SK-N-SH treated with all-trans-retinoic acid at 6 μM for 48 hours (cell line): ENCODE data around the gene GLDN.

Source experiments
- ATAC-seq: fragments of 200-7000 bp; cut with Tn5 transposase; 3 replicates; pipeline ENCODE4 v1.9.1; 2020; ENCODE audit warnings: mild to moderate bottlenecking, moderate library complexity
- ARNTL ChIP-seq: fragments of 450-650 bp; formaldehyde crosslinking; IDR thresholded peaks from 2 replicates; pipeline ENCODE4 v1.5.0; 2020; ENCODE audit warnings: low read depth, mild to moderate bottlenecking, moderate library complexity, borderline replicate concordance
- CSDC2 ChIP-seq: fragments of 250-450 bp; sonication (Bioruptor Pico); IDR thresholded peaks from 2 replicates; pipeline ENCODE4 v1.5.0; 2020; ENCODE audit warnings: mild to moderate bottlenecking, moderate library complexity
- ESRRG ChIP-seq: fragments of 250-450 bp; sonication (Bioruptor Pico); IDR thresholded peaks from 2 replicates; pipeline ENCODE4 v1.6.1; 2021; ENCODE audit warnings: mild to moderate bottlenecking
- GLIS3 ChIP-seq: fragments of 250-450 bp; sonication (Bioruptor Pico); IDR thresholded peaks from 2 replicates; pipeline ENCODE4 v1.5.0; 2020; ENCODE audit warnings: mild to moderate bottlenecking, moderate library complexity
- ISL1 ChIP-seq: fragments of 250-450 bp; sonication (Bioruptor Pico); IDR thresholded peaks from 2 replicates; pipeline ENCODE4 v2.1.2; 2022; ENCODE audit warnings: mild to moderate bottlenecking, moderate library complexity
- PPARA ChIP-seq: fragments of 250-450 bp; sonication (Bioruptor Pico); IDR thresholded peaks from 2 replicates; pipeline ENCODE4 v1.5.0; 2020; ENCODE audit warnings: mild to moderate bottlenecking, borderline replicate concordance
- SNAI2 ChIP-seq: fragments of 250-450 bp; sonication (Bioruptor Pico); IDR thresholded peaks from 2 replicates; pipeline ENCODE4 v1.5.0; 2020; ENCODE audit warnings: mild to moderate bottlenecking, moderate library complexity
- TCF4 ChIP-seq: fragments of 250-450 bp; sonication (Bioruptor Pico); IDR thresholded peaks from 2 replicates; pipeline ENCODE4 v1.8.0; 2021; ENCODE audit warnings: mild to moderate bottlenecking, moderate library complexity, borderline replicate concordance
- TOX ChIP-seq: fragments of 250-450 bp; sonication (Bioruptor Pico); IDR thresholded peaks from 2 replicates; pipeline ENCODE4 v1.8.0; 2021; ENCODE audit warnings: mild to moderate bottlenecking, moderate library complexity, borderline replicate concordance
- ZC3H10 ChIP-seq: fragments of 250-450 bp; sonication (Bioruptor Pico); IDR thresholded peaks from 2 replicates; pipeline ENCODE4 v1.5.1; 2021; ENCODE audit warnings: mild to moderate bottlenecking, moderate library complexity
- ZFP3 ChIP-seq: fragments of 250-450 bp; sonication (Bioruptor Pico); IDR thresholded peaks from 2 replicates; pipeline ENCODE4 v1.5.0; 2020; ENCODE audit warnings: mild to moderate bottlenecking, moderate library complexity
- ZFP30 ChIP-seq: fragments of 450-650 bp; formaldehyde crosslinking; IDR thresholded peaks from 2 replicates; pipeline ENCODE4 v1.5.0; 2022; ENCODE audit warnings: mild to moderate bottlenecking, moderate library complexity
- ZNF565 ChIP-seq: fragments of 450-650 bp; formaldehyde crosslinking; conservative IDR thresholded peaks from 2 replicates; pipeline ENCODE4 v1.5.0; 2020; ENCODE audit warnings: low read depth, mild to moderate bottlenecking, moderate library complexity
- ZNF70 ChIP-seq: fragments of 450-650 bp; formaldehyde crosslinking; IDR thresholded peaks from 2 replicates; pipeline ENCODE4 v1.5.0; 2020; ENCODE audit warnings: mild to moderate bottlenecking, moderate library complexity
- ZNF8 ChIP-seq: fragments of 450-650 bp; formaldehyde crosslinking; IDR thresholded peaks from 2 replicates; pipeline ENCODE4 v1.5.0; 2020; ENCODE audit warnings: mild to moderate bottlenecking, moderate library complexity
- TF ChIP-seq, protein P1 (sequence below): fragments of 250-450 bp; sonication (Bioruptor Pico); IDR thresholded peaks from 2 replicates; pipeline ENCODE4 v1.5.1; 2021; ENCODE audit warnings: mild to moderate bottlenecking, moderate library complexity
- TF ChIP-seq, protein P2 (sequence below): fragments of 250-450 bp; sonication (Bioruptor Pico); IDR thresholded peaks from 2 replicates; pipeline ENCODE4 v1.8.0; 2021; ENCODE audit warnings: low read depth, mild to moderate bottlenecking, moderate library complexity, borderline replicate concordance
- TF ChIP-seq, protein P3 (sequence below): fragments of 250-450 bp; sonication (Bioruptor Pico); IDR thresholded peaks from 2 replicates; pipeline ENCODE4 v1.8.0; 2020; ENCODE audit warnings: mild to moderate bottlenecking, moderate library complexity, borderline replicate concordance
- TF ChIP-seq, protein P4 (sequence below): fragments of 250-450 bp; sonication (Bioruptor Pico); IDR thresholded peaks from 2 replicates; pipeline ENCODE4 v1.5.0; 2020; ENCODE audit warnings: mild to moderate bottlenecking, moderate library complexity
- TF ChIP-seq, protein P5 (sequence below): fragments of 250-450 bp; sonication (Bioruptor Pico); IDR thresholded peaks from 2 replicates; pipeline ENCODE4 v1.5.1; 2020; ENCODE audit warnings: low read depth, mild to moderate bottlenecking, moderate library complexity

The GLDN gene

DNA sequence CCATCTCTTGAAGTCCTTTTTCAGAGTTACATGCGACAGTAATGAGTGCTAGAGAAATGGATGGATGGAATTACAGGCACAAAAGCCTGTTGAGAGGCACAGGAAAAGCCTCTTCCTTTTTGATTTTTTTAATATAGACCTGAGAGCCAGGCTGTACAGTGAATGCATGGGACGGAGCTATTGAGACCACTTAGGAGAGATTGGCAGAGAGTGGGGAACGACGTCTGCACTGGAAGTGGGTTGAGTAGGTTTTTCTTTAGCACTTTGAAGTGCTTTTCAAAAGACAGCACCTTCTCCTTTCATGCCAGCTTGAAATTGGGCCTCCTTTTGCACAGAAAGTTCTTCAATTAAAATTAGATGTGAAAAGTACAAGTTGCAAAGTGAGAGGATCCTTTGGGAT is 37.0 kb downstream of the GLDN start:
- TF ChIP-seq ZNF565 (no peak), ZC3H10 (no peak), SNAI2 (CRISPR knock-in tag) (no peak), CSDC2 (CRISPR knock-in tag) (no peak), TOX (no peak), ZNF8 (CRISPR knock-in tag) (no peak)
- TF ChIP-seq, protein P1, sequence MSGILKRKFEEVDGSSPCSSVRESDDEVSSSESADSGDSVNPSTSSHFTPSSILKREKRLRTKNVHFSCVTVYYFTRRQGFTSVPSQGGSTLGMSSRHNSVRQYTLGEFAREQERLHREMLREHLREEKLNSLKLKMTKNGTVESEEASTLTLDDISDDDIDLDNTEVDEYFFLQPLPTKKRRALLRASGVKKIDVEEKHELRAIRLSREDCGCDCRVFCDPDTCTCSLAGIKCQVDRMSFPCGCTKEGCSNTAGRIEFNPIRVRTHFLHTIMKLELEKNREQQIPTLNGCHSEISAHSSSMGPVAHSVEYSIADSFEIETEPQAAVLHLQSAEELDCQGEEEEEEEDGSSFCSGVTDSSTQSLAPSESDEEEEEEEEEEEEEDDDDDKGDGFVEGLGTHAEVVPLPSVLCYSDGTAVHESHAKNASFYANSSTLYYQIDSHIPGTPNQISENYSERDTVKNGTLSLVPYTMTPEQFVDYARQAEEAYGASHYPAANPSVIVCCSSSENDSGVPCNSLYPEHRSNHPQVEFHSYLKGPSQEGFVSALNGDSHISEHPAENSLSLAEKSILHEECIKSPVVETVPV: no peak
- TF ChIP-seq, protein P2, sequence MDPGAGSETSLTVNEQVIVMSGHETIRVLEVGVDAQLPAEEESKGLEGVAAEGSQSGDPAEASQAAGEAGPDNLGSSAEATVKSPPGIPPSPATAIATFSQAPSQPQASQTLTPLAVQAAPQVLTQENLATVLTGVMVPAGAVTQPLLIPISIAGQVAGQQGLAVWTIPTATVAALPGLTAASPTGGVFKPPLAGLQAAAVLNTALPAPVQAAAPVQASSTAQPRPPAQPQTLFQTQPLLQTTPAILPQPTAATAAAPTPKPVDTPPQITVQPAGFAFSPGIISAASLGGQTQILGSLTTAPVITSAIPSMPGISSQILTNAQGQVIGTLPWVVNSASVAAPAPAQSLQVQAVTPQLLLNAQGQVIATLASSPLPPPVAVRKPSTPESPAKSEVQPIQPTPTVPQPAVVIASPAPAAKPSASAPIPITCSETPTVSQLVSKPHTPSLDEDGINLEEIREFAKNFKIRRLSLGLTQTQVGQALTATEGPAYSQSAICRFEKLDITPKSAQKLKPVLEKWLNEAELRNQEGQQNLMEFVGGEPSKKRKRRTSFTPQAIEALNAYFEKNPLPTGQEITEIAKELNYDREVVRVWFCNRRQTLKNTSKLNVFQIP (CRISPR knock-in tag): no peak
- no peak for ATAC-seq

DNA sequence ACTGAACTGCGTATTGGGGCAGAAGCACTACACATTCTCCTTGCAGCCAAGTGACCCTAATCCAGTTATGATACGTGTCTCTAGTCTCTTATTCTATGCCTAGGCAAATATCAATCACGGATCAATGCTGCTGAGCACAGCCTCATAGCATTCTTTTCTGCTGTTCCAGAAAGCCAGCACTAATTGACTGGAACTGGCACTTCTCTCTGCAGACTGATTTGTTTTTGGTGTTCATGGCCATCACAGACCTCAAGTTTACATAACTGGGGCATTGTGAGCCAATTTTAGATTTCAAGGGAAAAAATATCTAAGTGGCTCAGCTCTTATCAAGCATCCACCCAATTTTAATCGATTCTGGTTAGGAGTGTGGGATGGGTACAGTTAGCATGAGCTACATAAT is 37.9 kb downstream of the GLDN start:
- ATAC-seq: no peak
- TF ChIP-seq ZFP3 (CRISPR knock-in tag) (no peak), ARNTL (no peak), TCF4 (CRISPR knock-in tag) (no peak), GLIS3 (CRISPR knock-in tag) (no peak), ZNF70 (no peak), TOX (no peak), CSDC2 (CRISPR knock-in tag) (no peak), ZC3H10 (no peak), PPARA (CRISPR knock-in tag) (no peak)
- TF ChIP-seq, protein P3, sequence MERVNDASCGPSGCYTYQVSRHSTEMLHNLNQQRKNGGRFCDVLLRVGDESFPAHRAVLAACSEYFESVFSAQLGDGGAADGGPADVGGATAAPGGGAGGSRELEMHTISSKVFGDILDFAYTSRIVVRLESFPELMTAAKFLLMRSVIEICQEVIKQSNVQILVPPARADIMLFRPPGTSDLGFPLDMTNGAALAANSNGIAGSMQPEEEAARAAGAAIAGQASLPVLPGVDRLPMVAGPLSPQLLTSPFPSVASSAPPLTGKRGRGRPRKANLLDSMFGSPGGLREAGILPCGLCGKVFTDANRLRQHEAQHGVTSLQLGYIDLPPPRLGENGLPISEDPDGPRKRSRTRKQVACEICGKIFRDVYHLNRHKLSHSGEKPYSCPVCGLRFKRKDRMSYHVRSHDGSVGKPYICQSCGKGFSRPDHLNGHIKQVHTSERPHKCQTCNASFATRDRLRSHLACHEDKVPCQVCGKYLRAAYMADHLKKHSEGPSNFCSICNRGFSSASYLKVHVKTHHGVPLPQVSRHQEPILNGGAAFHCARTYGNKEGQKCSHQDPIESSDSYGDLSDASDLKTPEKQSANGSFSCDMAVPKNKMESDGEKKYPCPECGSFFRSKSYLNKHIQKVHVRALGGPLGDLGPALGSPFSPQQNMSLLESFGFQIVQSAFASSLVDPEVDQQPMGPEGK (CRISPR knock-in tag): no peak
- TF ChIP-seq, protein P2 (CRISPR knock-in tag): no peak

DNA sequence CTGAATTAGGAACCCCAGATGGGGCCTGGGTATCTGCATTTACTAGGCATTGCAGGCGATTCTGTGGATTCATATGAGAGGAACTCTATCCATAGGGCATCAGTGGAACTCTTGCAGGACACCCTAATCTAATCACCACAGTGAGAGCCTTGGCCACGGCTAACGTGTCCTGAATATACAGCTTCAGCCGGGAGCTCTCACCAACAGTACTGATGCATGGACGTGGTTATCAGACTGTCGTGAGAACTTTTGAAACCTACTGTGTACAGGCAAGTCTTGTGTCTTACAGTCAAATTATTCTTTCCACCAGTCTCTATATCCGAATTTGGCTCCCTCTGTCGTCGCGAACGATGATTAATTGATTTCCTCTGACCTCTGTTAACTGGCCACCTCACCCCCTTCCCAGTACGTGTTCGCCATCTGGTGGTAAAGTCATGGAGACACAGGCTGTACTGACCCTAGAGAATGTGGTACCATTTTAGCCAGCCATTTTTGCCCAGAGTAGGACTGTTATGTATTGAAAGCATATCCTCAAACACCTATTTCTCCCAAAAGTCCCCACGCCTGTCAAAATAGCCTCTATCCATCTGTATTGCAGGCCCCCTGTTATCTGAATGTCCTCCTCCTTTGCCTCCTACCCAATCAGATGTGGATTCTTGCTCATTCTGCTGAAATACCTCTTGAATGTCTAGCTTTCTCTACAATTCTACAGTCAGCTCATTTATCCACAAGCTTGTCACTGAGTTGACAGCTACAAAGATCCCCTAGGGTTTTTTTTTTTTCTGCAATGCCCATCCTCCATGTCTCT is 39.7 kb downstream of the GLDN start:
- TF ChIP-seq ZFP3 (CRISPR knock-in tag): no peak
- no peak for TF ChIP-seq ZNF565
- no peak for TF ChIP-seq ZNF8 (CRISPR knock-in tag)
- no peak for TF ChIP-seq CSDC2 (CRISPR knock-in tag)
- TF ChIP-seq SNAI2 (CRISPR knock-in tag): no peak
- TF ChIP-seq ZFP30: no peak
- TF ChIP-seq PPARA (CRISPR knock-in tag): no peak
- TF ChIP-seq ESRRG (CRISPR knock-in tag): no peak
- TF ChIP-seq ISL1 (CRISPR knock-in tag): no peak
- TF ChIP-seq, protein P4, sequence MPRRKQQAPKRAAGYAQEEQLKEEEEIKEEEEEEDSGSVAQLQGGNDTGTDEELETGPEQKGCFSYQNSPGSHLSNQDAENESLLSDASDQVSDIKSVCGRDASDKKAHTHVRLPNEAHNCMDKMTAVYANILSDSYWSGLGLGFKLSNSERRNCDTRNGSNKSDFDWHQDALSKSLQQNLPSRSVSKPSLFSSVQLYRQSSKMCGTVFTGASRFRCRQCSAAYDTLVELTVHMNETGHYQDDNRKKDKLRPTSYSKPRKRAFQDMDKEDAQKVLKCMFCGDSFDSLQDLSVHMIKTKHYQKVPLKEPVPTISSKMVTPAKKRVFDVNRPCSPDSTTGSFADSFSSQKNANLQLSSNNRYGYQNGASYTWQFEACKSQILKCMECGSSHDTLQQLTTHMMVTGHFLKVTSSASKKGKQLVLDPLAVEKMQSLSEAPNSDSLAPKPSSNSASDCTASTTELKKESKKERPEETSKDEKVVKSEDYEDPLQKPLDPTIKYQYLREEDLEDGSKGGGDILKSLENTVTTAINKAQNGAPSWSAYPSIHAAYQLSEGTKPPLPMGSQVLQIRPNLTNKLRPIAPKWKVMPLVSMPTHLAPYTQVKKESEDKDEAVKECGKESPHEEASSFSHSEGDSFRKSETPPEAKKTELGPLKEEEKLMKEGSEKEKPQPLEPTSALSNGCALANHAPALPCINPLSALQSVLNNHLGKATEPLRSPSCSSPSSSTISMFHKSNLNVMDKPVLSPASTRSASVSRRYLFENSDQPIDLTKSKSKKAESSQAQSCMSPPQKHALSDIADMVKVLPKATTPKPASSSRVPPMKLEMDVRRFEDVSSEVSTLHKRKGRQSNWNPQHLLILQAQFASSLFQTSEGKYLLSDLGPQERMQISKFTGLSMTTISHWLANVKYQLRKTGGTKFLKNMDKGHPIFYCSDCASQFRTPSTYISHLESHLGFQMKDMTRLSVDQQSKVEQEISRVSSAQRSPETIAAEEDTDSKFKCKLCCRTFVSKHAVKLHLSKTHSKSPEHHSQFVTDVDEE: no peak
- TF ChIP-seq, protein P5, sequence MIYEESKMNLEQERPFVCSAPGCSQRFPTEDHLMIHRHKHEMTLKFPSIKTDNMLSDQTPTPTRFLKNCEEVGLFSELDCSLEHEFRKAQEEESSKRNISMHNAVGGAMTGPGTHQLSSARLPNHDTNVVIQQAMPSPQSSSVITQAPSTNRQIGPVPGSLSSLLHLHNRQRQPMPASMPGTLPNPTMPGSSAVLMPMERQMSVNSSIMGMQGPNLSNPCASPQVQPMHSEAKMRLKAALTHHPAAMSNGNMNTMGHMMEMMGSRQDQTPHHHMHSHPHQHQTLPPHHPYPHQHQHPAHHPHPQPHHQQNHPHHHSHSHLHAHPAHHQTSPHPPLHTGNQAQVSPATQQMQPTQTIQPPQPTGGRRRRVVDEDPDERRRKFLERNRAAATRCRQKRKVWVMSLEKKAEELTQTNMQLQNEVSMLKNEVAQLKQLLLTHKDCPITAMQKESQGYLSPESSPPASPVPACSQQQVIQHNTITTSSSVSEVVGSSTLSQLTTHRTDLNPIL (CRISPR knock-in tag): no peak
- no peak for TF ChIP-seq ZNF70
- TF ChIP-seq TCF4 (CRISPR knock-in tag): no peak
- TF ChIP-seq TOX: no peak
- ATAC-seq: peak; percentile 95
